Nephron progenitor cell (in vitro differentiated cells): ENCODE measurements around the gene OPTC.
A peak's percentile ranks its signal among the peaks of the same experiment; 100 is the strongest.

Source experiments
- DNase-seq: peaks from one replicate; pipeline ENCODE4 v3.0.0; 2021
- H3K27ac Mint-ChIP-seq: 2 replicates; pipeline ENCODE4 v1.8.0; 2021; ENCODE audit warnings: mild to moderate bottlenecking, moderate library complexity, mixed read lengths
- H3K27me3 Mint-ChIP-seq: 2 replicates; pipeline ENCODE4 v1.8.0; 2021; ENCODE audit warnings: mild to moderate bottlenecking, low read depth, mixed read lengths; ENCODE audit not compliant: poor library complexity
- H3K36me3 Mint-ChIP-seq: 2 replicates; pipeline ENCODE4 v1.8.0; 2021; ENCODE audit warnings: low read depth, mixed read lengths
- H3K4me1 Mint-ChIP-seq: 2 replicates; pipeline ENCODE4 v1.8.0; 2021; ENCODE audit warnings: mixed read lengths
- H3K4me3 Mint-ChIP-seq: 2 replicates; pipeline ENCODE4 v1.8.0; 2021; ENCODE audit warnings: mild to moderate bottlenecking, moderate library complexity, mixed read lengths
- H3K9me3 Mint-ChIP-seq: 2 replicates; pipeline ENCODE4 v1.8.0; 2021; ENCODE audit warnings: mild to moderate bottlenecking, moderate library complexity, mixed read lengths
- CTCF ChIP-seq: fragments of 200-600 bp; sonication (generic); IDR thresholded peaks from 2 replicates; pipeline ENCODE4 v1.5.0; 2021; ENCODE audit warnings: antibody characterized with exemption

OPTC gene

GRCh38 chr1:203525685-203526084, 31.7 kb downstream of the OPTC start:
- TF ChIP-seq CTCF = no peak
- DNase-seq = no peak
- peaks cover 64% of the 10 kb centered on the region for H3K4me1 Mint-ChIP-seq

GRCh38 chr1:203526130-203526529, 32.2 kb downstream of the OPTC start:
- no peaks in the 10 kb centered on the region for H3K36me3 Mint-ChIP-seq
- H3K4me3 Mint-ChIP-seq = no peak overlapping the region
- H3K27ac Mint-ChIP-seq = no peak overlapping the region
- TF ChIP-seq CTCF = no peak
- H3K4me1 Mint-ChIP-seq = peaks cover 61% of the 10 kb centered on the region
- no peak for DNase-seq
- H3K27me3 Mint-ChIP-seq = peaks cover 28% of the 10 kb centered on the region
- H3K9me3 Mint-ChIP-seq = no peaks in the 10 kb centered on the region

More at GRCh38 chr1:203525685-203526084, 31.7 kb downstream of the OPTC start:
- no peak overlapping the region for H3K4me3 Mint-ChIP-seq
- no peak overlapping the region for H3K27ac Mint-ChIP-seq
- no peaks in the 10 kb centered on the region for H3K36me3 Mint-ChIP-seq
- H3K27me3 Mint-ChIP-seq = peaks cover 33% of the 10 kb centered on the region
- no peaks in the 10 kb centered on the region for H3K9me3 Mint-ChIP-seq

GRCh38 chr1:203526572-203526971, 32.6 kb downstream of the OPTC start:
- H3K4me3 Mint-ChIP-seq = peak overlapping the region; percentile 1
- DNase-seq = no peak
- TF ChIP-seq CTCF = no peak
- peak overlapping the region; percentile 54 for H3K27ac Mint-ChIP-seq
- no peaks in the 10 kb centered on the region for H3K36me3 Mint-ChIP-seq
- H3K9me3 Mint-ChIP-seq = no peaks in the 10 kb centered on the region
- peaks cover 24% of the 10 kb centered on the region for H3K27me3 Mint-ChIP-seq
- peaks cover 56% of the 10 kb centered on the region for H3K4me1 Mint-ChIP-seq

- no peaks in the 10 kb centered on the region for H3K9me3 Mint-ChIP-seq
- peak overlapping the region; percentile 9 for H3K4me3 Mint-ChIP-seq
- DNase-seq = no peak
- H3K36me3 Mint-ChIP-seq = no peaks in the 10 kb centered on the region
- H3K27ac Mint-ChIP-seq = peak overlapping the region; percentile 54
- H3K27me3 Mint-ChIP-seq = peaks cover 19% of the 10 kb centered on the region
- no peak for TF ChIP-seq CTCF
- H3K4me1 Mint-ChIP-seq = peaks cover 54% of the 10 kb centered on the region
Measured at GRCh38 chr1:203527013-203527412, 33.1 kb downstream of the OPTC start.

GRCh38 chr1:203528063-203528462, 34.1 kb downstream of the OPTC start:
- Mint-ChIP-seq H3K9me3 (no peaks in the 10 kb centered on the region), H3K4me1 (peaks cover 50% of the 10 kb centered on the region)
- DNase-seq = no peak

More at GRCh38 chr1:203528063-203528462, 34.1 kb downstream of the OPTC start:
- H3K27me3 Mint-ChIP-seq = peaks cover 13% of the 10 kb centered on the region
- no peak for TF ChIP-seq CTCF
- H3K27ac Mint-ChIP-seq = no peak overlapping the region
- H3K36me3 Mint-ChIP-seq = no peaks in the 10 kb centered on the region
- H3K4me3 Mint-ChIP-seq = no peak overlapping the region
